Lower leg skin (tissue), 4 donors: ENCODE results near the gene NUDT16L1. TPM values are rescaled to one million over a fixed set of nuclear protein-coding genes. Genes with fewer than 3 reads are reported as not detected.

Experiments used
- DNase-seq, 2 donors: peaks; one replicate each; pipeline ENCODE4 v3.0.0-alpha.2; 2019; ENCODE audit warnings: low spot score in 2 of 2
- H3K4me3 ChIP-seq: fragments of 200-600 bp; sonication (generic); 2 replicates; pipeline ENCODE4 v1.5.1; 2017; ENCODE audit warnings: mild to moderate bottlenecking, low read depth; ENCODE audit not compliant: poor library complexity, severe bottlenecking
- POLR2A ChIP-seq, 2 donors: fragments of 450-650 bp; IDR thresholded peaks; one replicate each; pipeline ENCODE4 v1.6.1; 2016 to 2017; ENCODE audit warnings: antibody characterized with exemption in 2 of 2, mild to moderate bottlenecking in 1 of 2, moderate library complexity in 1 of 2
- WGBS, 2 donors: methylation state at CpG; one replicate each; pipeline ENCODE4 v1.1.5; 2018; 5-methylcytosine and 5-hydroxymethylcytosine counted together
- intact Hi-C: fragments of 100-400 bp; cut with DNase I; formaldehyde crosslinking; loops from one replicate; pipeline ENCODE4 v1.15.0; 2023; ENCODE audit warnings: low total_unique reads
- total RNA-seq, 4 donors: library from RNA; depleted of rRNA; stranded (reverse); fragments of >200 nt; gene quantifications; one replicate each; pipeline ENCODE4 v1.1.0, GENCODE V29; 2016
- TF ChIP-seq, protein P1 (sequence below), 3 donors: fragments of 450-650 bp; IDR thresholded peaks; one replicate each; pipeline ENCODE4 v1.5.1; 2016; ENCODE audit warnings: antibody characterized with exemption in 3 of 3, mild to moderate bottlenecking in 3 of 3, moderate library complexity in 2 of 3

NUDT16L1 gene
- total RNA-seq, 4 donors from 2014 or later = 18.5 to 27.8 (median 23.6) TPM

DNA sequence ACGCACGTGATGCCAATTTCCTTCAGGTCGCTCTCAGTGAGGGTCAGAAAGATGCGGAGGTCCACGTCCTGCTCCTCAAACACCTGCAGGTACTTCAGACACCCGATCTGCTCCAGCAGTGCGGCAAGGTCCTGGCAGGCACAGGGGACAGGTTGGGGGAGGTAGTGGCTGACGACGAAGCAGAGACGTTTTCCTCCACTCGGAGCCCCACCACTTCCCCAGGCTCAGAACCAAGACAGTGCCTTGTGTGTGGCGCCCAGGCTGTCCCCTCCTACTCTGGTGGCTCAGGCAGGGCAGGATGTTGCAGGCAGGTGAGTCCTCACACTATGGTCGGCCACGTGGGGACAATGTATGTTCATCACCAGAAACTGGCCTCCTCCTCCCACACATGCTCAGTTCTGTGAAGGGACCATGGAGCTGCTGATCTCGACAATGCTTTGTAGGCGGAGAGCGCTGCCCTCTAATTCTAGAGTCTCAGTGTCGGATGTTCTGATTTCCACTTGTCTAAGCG, 5.7 kb downstream of the NUDT16L1 start:
- TF ChIP-seq, protein P1, sequence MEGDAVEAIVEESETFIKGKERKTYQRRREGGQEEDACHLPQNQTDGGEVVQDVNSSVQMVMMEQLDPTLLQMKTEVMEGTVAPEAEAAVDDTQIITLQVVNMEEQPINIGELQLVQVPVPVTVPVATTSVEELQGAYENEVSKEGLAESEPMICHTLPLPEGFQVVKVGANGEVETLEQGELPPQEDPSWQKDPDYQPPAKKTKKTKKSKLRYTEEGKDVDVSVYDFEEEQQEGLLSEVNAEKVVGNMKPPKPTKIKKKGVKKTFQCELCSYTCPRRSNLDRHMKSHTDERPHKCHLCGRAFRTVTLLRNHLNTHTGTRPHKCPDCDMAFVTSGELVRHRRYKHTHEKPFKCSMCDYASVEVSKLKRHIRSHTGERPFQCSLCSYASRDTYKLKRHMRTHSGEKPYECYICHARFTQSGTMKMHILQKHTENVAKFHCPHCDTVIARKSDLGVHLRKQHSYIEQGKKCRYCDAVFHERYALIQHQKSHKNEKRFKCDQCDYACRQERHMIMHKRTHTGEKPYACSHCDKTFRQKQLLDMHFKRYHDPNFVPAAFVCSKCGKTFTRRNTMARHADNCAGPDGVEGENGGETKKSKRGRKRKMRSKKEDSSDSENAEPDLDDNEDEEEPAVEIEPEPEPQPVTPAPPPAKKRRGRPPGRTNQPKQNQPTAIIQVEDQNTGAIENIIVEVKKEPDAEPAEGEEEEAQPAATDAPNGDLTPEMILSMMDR (IDR thresholded peaks at IDR 0.05) = no peak
- no peak for TF ChIP-seq POLR2A (IDR thresholded peaks at IDR 0.05)
- 91 to 94% methylated on average over 17 to 19 of the region's 19 CpGs for WGBS, 2 donors
- DNase-seq = no peak
- no peak overlapping the region for H3K4me3 ChIP-seq
- intact Hi-C loops = no loop called here

DNA sequence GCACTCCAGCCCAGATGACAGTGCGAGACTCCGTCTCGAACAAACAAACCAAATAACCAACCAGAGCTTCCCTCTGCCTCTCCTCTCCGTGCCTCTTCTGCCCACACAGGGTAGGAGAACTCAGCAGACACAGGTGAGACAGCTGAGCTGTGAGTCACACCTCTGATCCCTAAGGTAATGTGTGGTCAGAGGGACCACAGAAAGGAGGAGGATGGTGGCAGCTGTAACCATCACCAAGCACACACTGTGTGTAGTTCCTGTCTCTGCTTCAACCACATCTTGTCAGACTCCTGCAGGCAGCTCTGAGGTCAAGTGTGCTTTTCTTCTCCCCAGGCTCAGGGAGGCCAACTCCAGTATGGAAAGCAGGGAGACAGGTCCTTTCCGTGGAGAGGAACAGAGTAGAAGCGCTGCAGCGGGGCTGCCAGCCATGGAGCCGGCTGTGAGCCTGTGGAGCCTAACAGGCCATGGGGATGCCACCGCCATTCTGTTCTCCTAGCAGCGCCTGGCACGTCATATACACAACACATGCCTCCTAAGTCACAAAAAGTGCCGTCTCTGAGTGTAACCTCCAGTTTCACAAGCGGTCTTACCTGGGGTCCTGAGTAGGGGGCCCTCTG, 7.1 kb downstream of the NUDT16L1 start:
- DNase-seq = no peak
- intact Hi-C loops = no loop called here
- 91 to 96% methylated on average over 13 of the region's 13 CpGs for WGBS, 2 donors
- no peak overlapping the region for H3K4me3 ChIP-seq
- TF ChIP-seq, protein P1 (IDR thresholded peaks at IDR 0.05) = no peak

DNA sequence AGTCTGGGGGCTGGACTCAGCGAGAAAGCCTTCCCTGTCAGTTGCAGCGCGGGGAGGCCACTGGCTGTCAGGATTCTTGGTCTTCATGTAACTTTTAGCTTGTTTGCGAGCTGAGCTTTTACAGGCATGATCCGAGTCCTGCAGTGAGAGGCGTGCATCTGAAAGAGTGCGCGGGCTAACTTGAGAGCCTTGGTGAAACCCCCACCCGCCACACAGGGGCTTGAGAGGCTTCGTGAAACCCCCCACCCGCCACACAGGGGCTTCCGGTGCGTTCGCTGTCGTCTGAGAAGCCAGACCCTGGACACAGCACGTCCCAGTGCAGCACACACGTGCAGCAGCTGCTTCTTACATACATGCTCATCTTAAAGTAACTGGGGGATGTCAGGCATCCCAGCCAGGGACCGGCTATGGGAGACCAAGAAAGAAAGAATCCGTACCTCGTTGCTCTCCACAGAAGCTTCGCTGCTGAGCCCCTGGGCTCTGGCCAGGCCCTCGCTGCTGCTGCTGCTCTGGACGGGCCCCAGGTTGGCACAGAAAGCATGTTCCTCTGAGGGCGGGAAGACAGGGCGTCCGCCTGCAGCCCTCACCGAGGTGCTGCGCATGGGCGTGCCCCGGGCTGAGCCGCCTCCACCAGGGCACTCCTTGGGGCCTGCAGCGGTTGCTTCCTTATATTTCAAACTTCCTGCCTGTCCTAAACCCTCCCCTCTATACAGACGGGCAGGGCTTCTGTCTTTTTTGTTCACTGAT, 7.8 kb downstream of the NUDT16L1 start:
- intact Hi-C loops = no loop called here
- no peak for DNase-seq
- H3K4me3 ChIP-seq = no peak overlapping the region
- 68 to 85% methylated on average over 22 to 33 of the region's 33 CpGs for WGBS, 2 donors
- TF ChIP-seq POLR2A (IDR thresholded peaks at IDR 0.05) = no peak
- TF ChIP-seq, protein P1 (IDR thresholded peaks at IDR 0.05) = no peak

DNA sequence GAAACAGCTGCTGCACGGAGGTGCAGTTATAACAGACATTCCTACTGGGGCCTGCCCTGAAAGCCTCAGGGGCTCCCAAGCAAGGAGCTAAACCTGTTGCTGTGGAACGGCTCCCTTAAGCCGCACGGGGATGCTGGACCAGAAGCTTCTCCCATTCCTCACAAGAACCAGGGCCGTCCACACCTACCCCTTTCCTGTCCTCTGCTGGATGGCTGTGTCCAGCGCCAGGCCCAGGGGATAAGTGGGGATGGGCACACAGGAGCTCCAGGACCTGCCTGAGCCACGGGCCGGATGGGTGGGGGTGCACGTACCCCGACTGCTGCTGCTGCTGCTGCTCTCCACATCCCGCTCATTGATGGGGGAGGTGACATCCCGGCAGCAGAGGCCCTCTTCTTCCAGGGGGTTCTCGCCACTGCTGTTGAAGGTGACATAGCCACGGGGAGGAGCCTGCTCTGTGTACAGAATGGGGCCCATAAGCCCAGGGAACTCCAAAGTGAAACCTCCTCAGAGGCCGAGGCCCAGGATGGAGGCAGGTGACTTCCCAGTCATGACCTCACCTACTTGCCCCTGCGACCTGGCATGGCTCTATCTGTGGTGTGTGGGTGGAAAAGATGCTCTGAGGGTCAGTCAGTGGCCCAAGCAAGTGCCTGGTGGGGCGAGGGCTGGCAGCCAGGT, 8.6 kb downstream of the NUDT16L1 start:
- 73 to 74% methylated on average over 8 to 13 of the region's 17 CpGs for WGBS, 2 donors
- intact Hi-C loops = no loop called here
- DNase-seq = no peak
- H3K4me3 ChIP-seq = no peak overlapping the region
- TF ChIP-seq, protein P1 (IDR thresholded peaks at IDR 0.05) = no peak
- no peak for TF ChIP-seq POLR2A (IDR thresholded peaks at IDR 0.05)

DNA sequence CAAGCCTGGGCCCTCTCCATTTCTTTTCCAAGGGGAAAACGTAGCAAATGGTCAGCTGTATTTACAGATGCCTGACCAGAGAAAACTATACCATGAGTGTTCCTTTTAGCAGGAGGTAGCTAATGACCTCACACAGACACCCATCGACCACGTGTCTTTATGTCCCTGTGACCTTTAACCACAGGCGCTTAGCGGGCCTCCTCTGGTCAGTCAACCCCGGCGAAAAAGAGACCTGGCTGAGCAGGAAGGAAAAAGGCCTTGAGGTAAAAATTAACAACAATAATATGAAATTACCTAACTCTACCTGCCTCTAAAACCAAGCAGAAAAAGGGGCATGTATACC, 9.1 kb downstream of the NUDT16L1 start:
- no peak for DNase-seq
- 82 to 84% methylated on average over 7 of the region's 7 CpGs for WGBS, 2 donors
- intact Hi-C loops = no loop called here
- TF ChIP-seq, protein P1 (IDR thresholded peaks at IDR 0.05) = no peak
- no peak overlapping the region for H3K4me3 ChIP-seq
